IPS-NIHi7 (cell line): ENCODE results near the gene KCNN2.
"Not testable (repeated sequence)": the region's sequence is repeated elsewhere in the genome, so short reads cannot be mapped to it uniquely, and the experiment has no call there.

Source experiments
- DNase-seq: peaks from one replicate; pipeline ENCODE4 v3.0.0; 2012; ENCODE audit warnings: mixed read lengths; ENCODE audit errors: extremely low spot score

Gene KCNN2

GRCh38 chr5:114419959-114420358, 58.1 kb downstream of the KCNN2 start:
- no peak for DNase-seq

GRCh38 chr5:114427204-114427603, 65.3 kb downstream of the KCNN2 start:
- DNase-seq: no peak

GRCh38 chr5:114430532-114430931, 68.7 kb downstream of the KCNN2 start:
- no peak for DNase-seq

GRCh38 chr5:114432684-114433083, 70.8 kb downstream of the KCNN2 start:
- DNase-seq: not testable (repeated sequence)

GRCh38 chr5:114434396-114435219, 72.7 kb downstream of the KCNN2 start:
- no peak for DNase-seq

- no peak for DNase-seq
Observed at GRCh38 chr5:114435220-114435481, 73.3 kb downstream of the KCNN2 start.

GRCh38 chr5:114435885-114436299, 74.0 kb downstream of the KCNN2 start:
- DNase-seq: no peak

GRCh38 chr5:114437936-114438335, 76.1 kb downstream of the KCNN2 start:
- no peak for DNase-seq

GRCh38 chr5:114438471-114438870, 76.6 kb downstream of the KCNN2 start:
- no peak for DNase-seq

GRCh38 chr5:114447084-114447773, 85.4 kb downstream of the KCNN2 start:
- peak; percentile 32 for DNase-seq

- no peak for DNase-seq
Observed at GRCh38 chr5:114448481-114448880, 86.6 kb downstream of the KCNN2 start.

GRCh38 chr5:114449860-114450421, 88.1 kb downstream of the KCNN2 start:
- peak; percentile 82 for DNase-seq

GRCh38 chr5:114450437-114450836, 88.6 kb downstream of the KCNN2 start:
- no peak for DNase-seq

GRCh38 chr5:114458726-114459125, 96.9 kb downstream of the KCNN2 start:
- no peak for DNase-seq

- no peak for DNase-seq
Observed at GRCh38 chr5:114467171-114467570, 105.3 kb downstream of the KCNN2 start.

- no peak for DNase-seq
Observed at GRCh38 chr5:114467729-114468128, 105.9 kb downstream of the KCNN2 start.

- DNase-seq: no peak
Observed at GRCh38 chr5:114469372-114469771, 107.5 kb downstream of the KCNN2 start.

GRCh38 chr5:114471529-114471928, 109.7 kb downstream of the KCNN2 start:
- DNase-seq: no peak

GRCh38 chr5:114473541-114473940, 111.7 kb downstream of the KCNN2 start:
- no peak for DNase-seq

GRCh38 chr5:114477816-114478334, 116.0 kb downstream of the KCNN2 start:
- DNase-seq: no peak

- no peak for DNase-seq
Observed at GRCh38 chr5:114500756-114501155, 138.9 kb downstream of the KCNN2 start.

GRCh38 chr5:114504560-114504959, 142.7 kb downstream of the KCNN2 start:
- DNase-seq: no peak

- DNase-seq: no peak
Observed at GRCh38 chr5:114524221-114524620, 162.4 kb downstream of the KCNN2 start.
